NCI-H526 treated with DMSO at 0.1 percent for 48 hours (cell line): ENCODE measurements around the gene CPA5.
"Not testable (repeated sequence)": the region's sequence is repeated elsewhere in the genome, so short reads cannot be mapped to it uniquely, and the experiment has no call there.

Experiments used
- DNase-seq: peaks from one replicate; lab custom pipeline; 2025; lab: John Stamatoyannopoulos, UW

CPA5 gene

GRCh38 chr7:130344271-130344866 lies at the start of gene CPA5:
Gene CPA5 (plus strand): TSS chr7:130344816. CDS start chr7:130346486, 1,670 bp downstream.
- no peak for DNase-seq

DNA sequence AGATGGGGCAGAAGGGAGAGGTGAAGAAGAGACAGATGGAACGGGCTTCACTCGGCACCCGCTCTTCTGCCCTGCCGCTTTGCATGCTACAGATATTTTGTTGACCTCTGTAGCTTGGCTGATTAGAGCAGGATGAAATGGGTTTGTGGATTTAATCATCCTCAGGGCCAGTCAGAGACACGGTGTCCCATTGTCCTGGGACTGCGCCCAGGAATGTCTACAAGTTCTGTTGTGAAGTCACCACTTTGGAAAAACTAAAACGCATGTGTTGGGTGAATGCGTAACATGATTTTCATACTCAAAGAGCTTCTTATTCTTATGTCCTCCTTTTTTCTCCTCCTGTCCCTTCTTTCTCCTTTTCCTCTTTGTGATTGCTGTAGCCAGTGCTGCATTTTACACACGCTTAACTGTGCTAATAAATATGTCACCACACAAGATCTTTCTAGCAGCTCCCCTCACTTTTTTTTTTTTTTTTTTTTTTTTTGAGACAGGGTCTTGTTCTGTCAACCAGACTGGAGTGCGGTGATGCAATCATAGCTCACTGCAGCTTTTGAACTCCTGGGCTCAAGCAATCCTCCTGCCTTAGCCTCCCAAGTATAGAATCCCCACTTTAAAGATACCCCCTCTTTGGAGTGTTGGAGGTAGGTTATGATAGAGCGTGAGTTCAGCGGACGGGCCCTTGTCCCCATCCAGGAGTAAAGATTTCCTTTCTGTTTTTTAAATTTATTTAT lies 48.2 kb upstream of the CPA5 start:
- DNase-seq = no peak

DNA sequence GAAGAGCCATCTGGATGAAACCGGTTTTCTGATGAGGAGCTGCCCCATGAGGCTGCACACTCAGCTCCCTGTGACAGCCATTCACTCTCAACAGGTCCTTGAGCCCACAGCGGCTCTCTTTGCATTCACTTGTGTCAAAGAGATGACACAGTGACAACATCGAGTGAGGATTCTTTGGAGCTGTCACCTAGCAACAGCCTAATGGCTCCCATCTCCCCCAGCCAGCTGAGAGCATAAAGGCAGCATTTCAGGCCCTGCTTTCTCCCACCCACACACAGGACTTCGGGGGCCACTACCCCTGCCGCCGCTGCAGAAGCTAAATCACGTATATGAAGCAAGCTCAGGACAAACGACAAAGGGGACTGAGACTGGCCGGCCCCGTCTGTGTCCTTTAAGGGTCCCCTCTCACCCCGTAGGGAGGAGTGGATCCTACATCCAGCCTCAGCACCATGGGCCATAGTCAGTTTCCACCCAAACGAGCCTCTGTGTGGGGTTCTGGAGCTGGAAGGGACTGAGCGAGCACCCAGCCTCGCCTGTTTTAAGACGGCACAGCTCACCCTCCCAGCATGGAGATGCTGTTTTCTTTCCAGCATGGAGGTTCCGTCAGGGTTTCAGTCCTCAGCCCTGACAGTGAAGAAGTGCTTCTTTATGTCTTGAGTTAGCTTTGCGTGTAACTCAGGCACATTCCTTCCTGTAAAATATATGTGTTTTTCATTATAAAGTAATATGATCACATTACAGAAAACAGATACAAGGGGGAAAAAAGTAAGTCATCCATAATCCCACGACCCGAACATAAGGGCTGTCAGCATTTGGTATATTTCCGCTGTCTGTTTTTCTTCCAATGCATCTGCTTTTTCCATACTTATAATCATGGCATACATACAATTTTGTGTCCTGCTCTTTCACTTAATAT lies 46.7 kb upstream of the CPA5 start:
- DNase-seq = no peak

DNA sequence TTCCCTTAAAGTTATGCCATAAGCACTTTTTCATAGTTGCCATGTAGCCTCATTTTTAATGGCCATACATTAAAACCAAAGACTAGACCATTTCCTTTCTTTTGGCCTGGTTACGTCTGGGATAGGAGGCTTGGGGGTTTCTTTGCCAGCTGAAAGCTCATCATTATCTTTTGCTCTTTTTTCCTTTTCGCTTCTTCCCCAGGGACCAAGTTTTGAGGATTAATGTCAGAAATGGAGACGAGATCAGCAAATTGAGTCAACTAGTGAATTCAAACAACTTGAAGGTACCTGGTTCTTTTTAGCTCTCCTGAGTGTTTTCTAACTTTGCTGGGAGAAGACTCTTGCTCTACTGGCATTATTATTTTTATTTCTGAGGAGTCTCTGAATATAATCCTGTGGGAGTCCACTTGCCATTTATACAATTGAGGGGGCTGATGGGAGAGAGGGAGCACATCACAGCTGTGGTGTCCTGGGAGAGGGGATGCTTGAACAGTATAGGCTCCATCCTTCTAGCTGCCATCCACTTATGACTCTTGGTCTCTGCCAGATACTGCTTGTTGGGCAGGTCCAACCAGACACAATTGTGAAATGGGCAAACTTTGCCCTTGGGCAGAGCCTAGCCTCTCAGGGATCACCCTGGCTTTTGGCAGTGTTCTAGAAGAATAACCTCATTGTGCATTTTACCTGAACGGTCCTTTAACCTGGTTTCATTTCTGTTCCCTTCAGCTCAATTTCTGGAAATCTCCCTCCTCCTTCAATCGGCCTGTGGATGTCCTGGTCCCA lies 45.9 kb upstream of the CPA5 start:
- no peak for DNase-seq

DNA sequence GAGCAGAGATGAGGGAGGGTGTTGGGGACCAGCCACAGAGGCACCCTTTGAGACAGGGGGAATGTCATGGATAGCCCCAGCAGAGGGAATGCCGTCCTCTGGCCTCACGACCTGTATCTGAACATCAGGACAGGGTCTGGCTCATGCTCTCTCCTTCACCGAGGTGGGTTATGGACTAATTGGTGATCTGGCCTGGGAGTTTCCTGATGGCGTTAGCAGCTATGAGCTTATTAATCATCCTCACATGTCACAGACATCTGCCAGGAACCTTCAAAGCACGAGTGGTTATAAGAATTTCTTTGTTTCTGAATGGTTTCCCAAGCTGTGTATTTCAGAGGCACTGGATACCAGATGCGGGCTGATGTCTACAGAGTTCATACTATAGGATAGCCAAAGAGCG lies 44.8 kb upstream of the CPA5 start:
- no peak for DNase-seq

GRCh38 chr7:130301501-130302020 lies 43.1 kb upstream of the CPA5 start:
- DNase-seq = no peak

- no peak for DNase-seq
Measured at GRCh38 chr7:130302649-130303048, 42.0 kb upstream of the CPA5 start.

DNA sequence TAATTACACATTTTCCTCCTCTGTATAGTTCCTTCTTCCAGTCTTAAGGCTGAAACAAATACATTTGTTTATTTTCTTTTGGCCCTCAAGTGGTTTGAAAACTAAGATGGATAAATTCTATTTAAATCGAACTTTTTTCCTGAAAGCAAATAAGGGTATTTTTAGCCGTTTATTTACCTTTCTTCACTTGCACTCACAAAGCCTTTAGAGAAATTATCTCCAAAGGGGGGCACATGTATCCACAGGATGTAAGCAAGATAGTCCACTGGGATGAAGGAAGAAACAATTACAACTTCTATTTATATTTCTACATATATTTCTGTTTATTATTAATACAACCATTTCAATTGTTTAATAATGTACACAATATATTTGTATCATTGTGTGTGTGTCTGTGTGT lies 41.5 kb upstream of the CPA5 start:
- no peak for DNase-seq

GRCh38 chr7:130303551-130303950 lies 41.1 kb upstream of the CPA5 start:
- DNase-seq = no peak

DNA sequence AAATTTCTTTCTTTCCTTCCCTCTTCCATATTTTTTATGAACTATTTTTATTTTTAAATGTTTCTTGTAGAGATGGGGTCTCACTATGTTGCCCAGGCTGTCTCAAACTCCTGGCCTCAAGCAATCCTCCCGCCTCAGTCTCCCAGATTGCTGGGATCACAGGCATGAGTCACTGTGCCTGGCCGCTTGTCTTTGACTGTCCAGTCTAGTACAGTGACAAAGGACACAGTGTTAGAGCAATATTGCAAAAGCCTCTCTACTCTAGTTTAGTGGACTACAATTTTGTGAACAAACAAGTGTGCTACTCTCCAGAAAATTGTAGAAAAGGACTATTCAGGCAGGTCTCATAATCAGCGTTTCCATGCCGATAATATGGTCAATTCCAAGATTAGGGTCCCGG lies 40.6 kb upstream of the CPA5 start:
- no peak for DNase-seq

- no peak for DNase-seq
Measured at GRCh38 chr7:130304878-130305277, 39.7 kb upstream of the CPA5 start.

DNA sequence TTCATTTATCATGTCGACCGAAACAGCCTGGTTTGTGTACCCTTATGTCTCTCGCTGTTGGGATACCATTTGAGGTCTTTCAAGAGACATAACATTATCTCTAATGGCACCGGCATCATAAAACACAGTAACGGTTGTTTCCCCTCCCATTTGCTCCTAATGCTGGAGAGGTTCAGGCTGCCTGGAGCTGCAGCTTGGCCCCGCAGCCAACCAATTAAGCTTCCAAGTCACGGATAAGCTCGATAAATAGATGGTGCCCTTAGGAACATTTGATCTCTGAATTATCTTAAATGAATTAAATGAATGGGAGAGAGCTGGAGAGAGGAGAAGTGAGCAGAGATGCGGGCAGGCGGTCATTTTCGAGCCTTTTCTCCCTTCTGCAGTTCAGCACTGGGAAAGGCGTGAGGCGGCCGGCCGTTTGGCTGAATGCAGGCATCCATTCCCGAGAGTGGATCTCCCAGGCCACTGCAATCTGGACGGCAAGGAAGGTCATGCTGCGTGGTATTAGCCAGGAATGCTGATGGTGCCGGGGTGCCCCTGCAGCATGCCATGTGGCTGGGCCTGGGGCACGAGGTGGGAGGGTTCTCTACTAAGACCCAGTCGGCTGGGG lies 39.1 kb upstream of the CPA5 start:
- no peak for DNase-seq

- no peak for DNase-seq
Measured at GRCh38 chr7:130309986-130310385, 34.6 kb upstream of the CPA5 start.

DNA sequence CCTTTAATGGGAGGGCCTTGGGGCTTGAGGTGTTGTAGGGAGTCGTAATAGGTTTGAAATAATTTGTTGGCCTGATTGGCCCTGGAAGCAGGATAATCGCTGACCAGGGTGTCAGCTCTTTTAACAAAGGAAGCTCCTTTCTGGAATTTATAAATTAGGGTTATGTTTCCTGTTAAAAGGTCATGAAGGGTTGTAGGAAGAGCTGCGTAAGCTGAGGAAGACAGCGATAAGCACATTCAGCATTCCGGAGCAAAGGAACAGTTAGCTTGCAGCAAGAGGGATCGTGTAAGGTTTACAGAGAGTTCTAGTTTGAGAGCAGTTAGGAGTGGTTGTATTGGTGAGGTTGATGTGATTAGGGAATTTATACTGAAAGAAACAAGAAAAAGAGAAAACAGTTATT lies 30.3 kb upstream of the CPA5 start:
- DNase-seq = no peak

DNA sequence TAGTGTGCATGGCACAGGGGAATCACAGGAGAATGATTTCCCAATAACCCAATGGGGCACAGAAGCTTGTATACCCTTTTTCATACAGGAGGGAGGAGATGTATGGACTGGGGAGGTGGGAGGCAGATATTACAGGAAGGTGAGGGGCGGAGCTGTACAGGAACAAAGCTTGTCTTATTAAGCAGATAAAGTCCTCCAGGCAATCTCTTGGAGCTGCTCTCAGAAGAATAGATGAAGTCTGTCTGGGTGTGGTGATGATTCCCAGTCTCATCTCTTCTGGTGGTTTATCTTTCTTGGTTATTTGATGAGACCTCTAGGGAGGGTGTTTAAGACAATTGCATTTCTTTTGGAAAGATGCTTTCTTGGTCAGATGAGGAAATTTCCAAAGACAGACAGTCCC lies 25.1 kb upstream of the CPA5 start:
- DNase-seq = no peak

GRCh38 chr7:130321542-130322229 lies 22.9 kb upstream of the CPA5 start:
- not testable (repeated sequence) for DNase-seq

DNA sequence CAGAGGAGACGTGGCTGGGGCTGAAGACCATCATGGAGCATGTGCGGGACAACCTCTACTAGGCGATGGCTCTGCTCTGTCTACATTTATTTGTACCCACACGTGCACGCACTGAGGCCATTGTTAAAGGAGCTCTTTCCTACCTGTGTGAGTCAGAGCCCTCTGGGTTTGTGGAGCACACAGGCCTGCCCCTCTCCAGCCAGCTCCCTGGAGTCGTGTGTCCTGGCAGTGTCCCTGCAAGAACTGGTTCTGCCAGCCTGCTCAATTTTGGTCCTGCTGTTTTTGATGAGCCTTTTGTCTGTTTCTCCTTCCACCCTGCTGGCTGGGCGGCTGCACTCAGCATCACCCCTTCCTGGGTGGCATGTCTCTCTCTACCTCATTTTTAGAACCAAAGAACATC lies 22.0 kb upstream of the CPA5 start:
- no peak for DNase-seq

DNA sequence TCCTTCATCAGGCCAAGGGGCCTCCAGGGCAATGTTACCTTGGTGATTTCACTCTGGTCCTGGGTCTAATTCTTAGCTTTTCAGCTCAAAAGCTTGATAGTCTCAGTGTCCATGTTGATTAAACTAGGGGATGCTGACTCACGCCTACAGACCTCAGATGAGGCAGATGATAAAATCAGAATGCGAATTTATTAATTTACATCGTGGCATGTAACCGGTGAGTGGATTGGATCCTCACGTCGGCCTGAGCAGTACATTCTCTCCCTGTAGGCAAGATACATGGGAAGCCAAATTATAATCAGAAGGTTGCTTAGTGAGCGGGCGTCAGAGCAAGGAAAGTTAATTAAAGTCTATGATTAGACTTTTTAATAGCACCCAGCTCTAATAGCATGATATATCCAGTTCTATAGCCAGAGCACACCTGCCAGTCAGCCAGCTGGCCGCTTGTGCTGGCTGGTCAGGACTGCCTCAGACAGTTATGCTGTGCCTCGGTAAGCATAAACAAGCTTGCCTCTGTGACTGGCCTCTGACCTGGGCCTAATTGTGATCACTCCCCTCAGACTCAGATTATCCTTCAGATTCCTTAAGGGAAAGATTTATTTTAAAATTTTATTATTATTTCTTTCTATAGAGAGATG lies 20.2 kb upstream of the CPA5 start:
- DNase-seq = no peak

DNA sequence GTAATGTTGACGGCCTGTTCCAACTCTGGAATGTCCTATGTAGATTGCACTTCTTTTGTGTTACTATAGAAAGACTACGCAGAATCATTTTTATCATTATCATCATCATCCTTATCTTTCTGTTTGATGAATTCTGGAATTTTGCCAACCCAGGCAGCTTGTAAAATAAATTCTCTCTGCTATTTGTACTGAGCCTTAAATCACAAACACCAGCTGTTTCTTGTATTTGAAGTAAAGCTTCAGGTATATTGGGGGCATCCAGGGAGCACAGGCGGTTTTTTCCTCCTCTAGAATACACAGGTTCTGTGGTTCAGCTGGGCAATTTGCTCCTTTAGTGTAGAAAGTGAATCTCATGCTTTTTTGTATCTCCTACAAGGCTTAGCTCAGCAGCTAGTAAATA lies 14.9 kb upstream of the CPA5 start:
- no peak for DNase-seq
